Smooth muscle cell (in vitro differentiated cells): ENCODE measurements around the gene FBXO44. TPM values are rescaled to one million over a fixed set of nuclear protein-coding genes. Genes with fewer than 3 reads are reported as not detected.

Source experiments
- DNase-seq: peaks from one replicate; lab custom pipeline; 2025; ENCODE audit not compliant: unreplicated experiment; lab: John Stamatoyannopoulos, UW
- H2AFZ ChIP-seq: fragments of 200-600 bp; sonication (generic); 2 replicates; pipeline ENCODE4 v1.6.0; 2016; ENCODE audit warnings: antibody characterized with exemption, low read depth, mild to moderate bottlenecking
- H3F3A ChIP-seq: fragments of 200-600 bp; sonication (generic); 2 replicates; pipeline ENCODE4 v1.6.0; 2017; ENCODE audit warnings: antibody characterized with exemption, low read depth
- H3K27ac ChIP-seq: fragments of 200-600 bp; sonication (generic); 2 replicates; pipeline ENCODE4 v1.5.1; 2016; ENCODE audit warnings: low read depth, mild to moderate bottlenecking
- H3K27me3 ChIP-seq: fragments of 200-600 bp; sonication (generic); 2 replicates; pipeline ENCODE4 v1.6.1; 2016; ENCODE audit warnings: low read depth, mild to moderate bottlenecking
- H3K36me3 ChIP-seq: fragments of 200-600 bp; sonication (generic); 2 replicates; pipeline ENCODE4 v1.5.1; 2016; ENCODE audit warnings: low read depth
- H3K4me1 ChIP-seq: fragments of 200-600 bp; sonication (generic); 2 replicates; pipeline ENCODE4 v1.5.1; 2016; ENCODE audit warnings: low read depth
- H3K4me2 ChIP-seq: fragments of 200-600 bp; sonication (generic); 2 replicates; pipeline ENCODE4 v1.6.0; 2016; ENCODE audit warnings: mild to moderate bottlenecking
- H3K4me3 ChIP-seq: fragments of 200-600 bp; sonication (generic); 2 replicates; pipeline ENCODE4 v1.5.1; 2016; ENCODE audit warnings: mild to moderate bottlenecking
- H3K79me2 ChIP-seq: fragments of 200-600 bp; sonication (generic); 2 replicates; pipeline ENCODE4 v1.6.0; 2016; ENCODE audit warnings: low read depth, mild to moderate bottlenecking
- H3K9ac ChIP-seq: fragments of 200-600 bp; sonication (generic); 2 replicates; pipeline ENCODE4 v1.6.0; 2016; ENCODE audit warnings: low read depth
- H3K9me3 ChIP-seq: fragments of 200-600 bp; sonication (generic); replicated peaks from 2 replicates; pipeline ENCODE4 v1.5.1; 2016; ENCODE audit warnings: low read depth
- H4K20me1 ChIP-seq: fragments of 200-600 bp; sonication (generic); 2 replicates; pipeline ENCODE4 v1.6.0; 2016; ENCODE audit warnings: low read depth
- WGBS: methylation state at CpG from one replicate; pipeline ENCODE4 v1.1.7; 2016; ENCODE audit warnings: low lambda C conversion rate; 5-methylcytosine and 5-hydroxymethylcytosine counted together
- polyA plus RNA-seq: library from polyadenylated mRNA; unstranded; fragments of >200 nt; fragmentation: Nextera tagmentation; extraction: Ambion mirVana; gene quantifications from 2 replicates; pipeline ENCODE4 v1.2.1, GENCODE V29; 2016
- total RNA-seq: library from RNA; depleted of rRNA; stranded (reverse); fragments of >200 nt; gene quantifications from 2 replicates; pipeline ENCODE4 v1.2.3, GENCODE V29; 2014
- TF ChIP-seq, protein P1 (sequence below): fragments of 200-600 bp; sonication (generic); IDR thresholded peaks from 2 replicates; pipeline ENCODE4 v1.5.1; 2017; ENCODE audit warnings: borderline replicate concordance, mild to moderate bottlenecking, antibody characterized with exemption; ENCODE audit not compliant: insufficient read depth, poor library complexity, severe bottlenecking

Gene FBXO44
- total and polyA plus RNA-seq, 2 experiments from 2014 or later: 9.0 to 16.2 TPM

DNA sequence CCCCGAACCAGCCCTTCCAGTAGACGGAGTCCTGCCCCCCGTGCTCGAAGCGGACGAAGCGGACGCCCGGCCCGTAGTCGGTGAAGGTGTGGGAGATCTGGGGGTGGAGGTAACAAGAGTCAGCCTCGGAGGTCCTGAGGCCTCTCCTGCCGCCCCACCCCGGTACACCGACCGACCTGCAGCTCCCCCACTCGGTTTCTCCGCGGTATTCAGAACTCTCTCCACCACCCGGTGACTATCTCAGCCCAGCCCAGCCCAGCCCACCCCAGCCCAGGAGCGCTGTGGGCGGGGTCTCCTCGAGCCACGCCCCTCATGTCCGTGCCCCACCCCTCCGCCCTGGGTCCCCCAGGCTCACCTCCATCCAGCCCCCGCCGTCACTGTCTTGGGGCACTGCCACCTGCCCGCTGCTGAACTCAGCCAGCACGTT lies 5.9 kb upstream of the FBXO44 start:
- TF ChIP-seq, protein P1, sequence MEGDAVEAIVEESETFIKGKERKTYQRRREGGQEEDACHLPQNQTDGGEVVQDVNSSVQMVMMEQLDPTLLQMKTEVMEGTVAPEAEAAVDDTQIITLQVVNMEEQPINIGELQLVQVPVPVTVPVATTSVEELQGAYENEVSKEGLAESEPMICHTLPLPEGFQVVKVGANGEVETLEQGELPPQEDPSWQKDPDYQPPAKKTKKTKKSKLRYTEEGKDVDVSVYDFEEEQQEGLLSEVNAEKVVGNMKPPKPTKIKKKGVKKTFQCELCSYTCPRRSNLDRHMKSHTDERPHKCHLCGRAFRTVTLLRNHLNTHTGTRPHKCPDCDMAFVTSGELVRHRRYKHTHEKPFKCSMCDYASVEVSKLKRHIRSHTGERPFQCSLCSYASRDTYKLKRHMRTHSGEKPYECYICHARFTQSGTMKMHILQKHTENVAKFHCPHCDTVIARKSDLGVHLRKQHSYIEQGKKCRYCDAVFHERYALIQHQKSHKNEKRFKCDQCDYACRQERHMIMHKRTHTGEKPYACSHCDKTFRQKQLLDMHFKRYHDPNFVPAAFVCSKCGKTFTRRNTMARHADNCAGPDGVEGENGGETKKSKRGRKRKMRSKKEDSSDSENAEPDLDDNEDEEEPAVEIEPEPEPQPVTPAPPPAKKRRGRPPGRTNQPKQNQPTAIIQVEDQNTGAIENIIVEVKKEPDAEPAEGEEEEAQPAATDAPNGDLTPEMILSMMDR: no peak
- no peak overlapping the region for H3K27ac ChIP-seq
- H2AFZ ChIP-seq: no peak overlapping the region
- no peak for DNase-seq
- H3K36me3 ChIP-seq: no peaks in the 10 kb centered on the region
- H3K79me2 ChIP-seq: no peaks in the 10 kb centered on the region
- no peak overlapping the region for H3K4me2 ChIP-seq
- no peaks in the 10 kb centered on the region for H3K4me1 ChIP-seq
- no peak overlapping the region for H3K4me3 ChIP-seq
- H3K9me3 ChIP-seq: no peaks in the 10 kb centered on the region
- H4K20me1 ChIP-seq: no peaks in the 10 kb centered on the region
- peaks cover 24% of the 10 kb centered on the region for H3K27me3 ChIP-seq
- no peak overlapping the region for H3K9ac ChIP-seq
- 41% methylated on average over 19 of the region's 30 CpGs for WGBS
- no peaks in the 10 kb centered on the region for H3F3A ChIP-seq

DNA sequence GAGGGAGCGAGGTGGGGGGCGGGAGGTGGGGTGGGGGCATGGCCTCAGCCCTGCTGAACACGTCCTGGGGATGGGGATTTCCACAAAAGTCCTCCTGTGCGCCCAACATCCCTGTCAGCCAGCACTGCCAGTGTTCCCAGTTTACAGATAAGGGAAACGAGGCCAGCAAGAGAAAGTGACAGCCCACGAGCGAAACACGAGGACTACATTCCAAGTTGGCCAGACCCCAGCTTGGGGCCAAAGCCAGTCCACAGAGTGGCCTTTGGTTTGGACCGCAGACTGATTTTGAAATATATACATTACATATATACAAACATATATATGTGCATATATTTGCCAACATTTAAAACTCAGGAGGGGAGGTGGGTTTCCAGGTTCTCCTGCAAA lies 5.4 kb upstream of the FBXO44 start:
- TF ChIP-seq, protein P1: no peak
- Histone ChIP-seq H3K9me3 (no peaks in the 10 kb centered on the region), H3K36me3 (no peaks in the 10 kb centered on the region), H4K20me1 (no peaks in the 10 kb centered on the region), H3K4me3 (no peak overlapping the region), H3K4me1 (no peaks in the 10 kb centered on the region), H3F3A (no peaks in the 10 kb centered on the region), H2AFZ (no peak overlapping the region), H3K79me2 (no peaks in the 10 kb centered on the region), H3K27me3 (peaks cover 24% of the 10 kb centered on the region), H3K27ac (no peak overlapping the region), H3K9ac (no peak overlapping the region), H3K4me2 (no peak overlapping the region)
- no peak for DNase-seq
- WGBS: 44% methylated on average over 9 of the region's 9 CpGs

DNA sequence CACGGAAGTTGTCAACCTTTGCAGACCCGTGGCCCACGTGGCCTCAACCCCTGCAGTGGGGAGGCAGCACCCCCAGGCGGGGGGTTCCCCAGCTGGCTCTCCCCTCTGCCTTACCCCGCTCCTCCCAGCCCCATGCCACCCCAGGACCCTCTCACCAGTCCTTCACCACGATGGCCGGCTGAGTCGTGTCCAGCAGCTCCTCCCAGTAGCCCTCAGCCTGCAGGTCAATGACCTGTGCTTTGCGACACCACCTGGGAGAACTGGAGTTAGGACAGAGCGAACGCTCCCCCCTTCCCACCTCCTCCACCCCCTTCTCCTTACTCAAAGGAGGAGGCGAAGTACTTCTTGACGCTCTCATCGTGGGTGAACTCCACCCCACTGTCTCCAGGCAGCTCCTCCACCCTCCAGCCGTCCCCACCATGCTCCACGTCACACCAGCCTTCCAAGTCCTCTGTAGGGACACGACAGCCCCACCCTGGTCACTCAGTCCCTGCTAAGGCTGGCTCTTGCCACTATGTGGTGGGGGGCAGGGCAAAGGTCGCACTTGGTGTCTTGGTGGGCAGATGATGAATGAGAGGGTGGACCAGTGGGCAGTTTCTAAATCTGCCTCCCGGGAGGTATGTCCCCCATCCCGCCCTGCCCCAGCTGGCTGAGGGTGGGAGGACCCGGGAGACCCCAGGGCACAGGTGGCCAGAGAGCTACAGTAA lies 4.9 kb upstream of the FBXO44 start:
- no peaks in the 10 kb centered on the region for H3K79me2 ChIP-seq
- WGBS: 74% methylated on average over 21 of the region's 21 CpGs
- no peaks in the 10 kb centered on the region for H3K4me1 ChIP-seq
- no peak for DNase-seq
- no peaks in the 10 kb centered on the region for H3K36me3 ChIP-seq
- H4K20me1 ChIP-seq: no peaks in the 10 kb centered on the region
- H3K4me2 ChIP-seq: peak overlapping the region; percentile 66
- no peak overlapping the region for H3K9ac ChIP-seq
- H3F3A ChIP-seq: no peaks in the 10 kb centered on the region
- no peaks in the 10 kb centered on the region for H3K9me3 ChIP-seq
- no peak overlapping the region for H2AFZ ChIP-seq
- no peak overlapping the region for H3K4me3 ChIP-seq
- H3K27ac ChIP-seq: no peak overlapping the region
- TF ChIP-seq, protein P1: no peak
- H3K27me3 ChIP-seq: peaks cover 24% of the 10 kb centered on the region
